Erythroblast (primary cell): Measurements from ENCODE around the gene PLIN5.
"Not testable (repeated sequence)": the region's sequence is repeated elsewhere in the genome, so short reads cannot be mapped to it uniquely, and the experiment has no call there.

Experiments used
- DNase-seq, 2 experiments: peaks; one replicate each; lab custom pipeline; 2025; lab: John Stamatoyannopoulos, UW
- GATA1 ChIP-seq: IDR thresholded peaks from 2 replicates; pipeline ENCODE4 v1.6.1; 2011; ENCODE audit warnings: low read depth, mild to moderate bottlenecking, control low read depth, low read length, moderate library complexity
- POLR2A ChIP-seq: IDR thresholded peaks from 2 replicates; pipeline ENCODE4 v1.6.1; 2011; ENCODE audit warnings: mild to moderate bottlenecking, low read length

PLIN5 gene

DNA sequence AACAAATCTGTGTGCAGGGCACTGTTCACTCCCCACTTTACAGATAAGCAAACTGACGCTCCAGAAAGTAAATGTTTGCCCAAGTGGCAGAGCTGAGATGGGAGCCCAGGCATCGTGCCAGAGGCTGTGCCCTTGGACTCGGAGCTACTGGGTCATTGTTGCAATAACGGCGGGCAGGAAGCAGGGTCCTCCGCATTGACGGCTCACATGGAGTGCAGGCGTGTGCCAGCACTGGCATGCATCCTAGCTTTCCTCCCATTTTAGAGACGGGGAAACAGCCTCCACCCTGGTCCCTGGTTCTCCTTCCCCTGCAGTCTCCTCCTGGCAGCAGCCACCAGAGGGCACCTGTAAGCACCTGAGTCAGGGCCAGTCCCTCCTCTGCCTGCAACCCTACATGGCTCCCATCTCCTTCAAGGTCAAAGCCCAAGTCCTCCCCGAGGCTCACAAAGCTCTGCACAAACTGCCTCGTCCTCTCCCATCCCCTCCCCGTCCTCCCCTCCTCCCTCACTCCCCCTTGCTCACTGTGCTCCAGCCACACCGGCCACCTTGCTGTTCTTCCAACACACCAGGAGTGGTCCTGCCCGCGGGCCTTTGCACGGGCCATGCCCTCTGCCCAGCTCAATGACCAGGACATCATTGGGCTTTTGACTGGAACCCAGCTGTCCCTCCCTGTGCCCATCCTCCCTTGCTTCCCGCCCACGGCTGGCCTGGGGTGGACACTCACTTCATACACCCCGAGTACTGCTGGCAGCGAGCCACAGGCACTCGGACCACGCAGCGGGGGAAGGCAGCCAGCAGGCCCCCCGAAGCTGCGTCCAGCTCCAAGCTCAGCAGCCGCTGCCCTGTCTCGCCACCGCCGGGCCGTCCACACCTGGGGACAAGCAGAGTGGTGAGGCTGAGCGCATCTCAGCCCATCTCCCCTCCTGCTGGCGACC lies 12.5 kb upstream of the PLIN5 start:
- TF ChIP-seq GATA1 (no peak), POLR2A (no peak)
- no peak for DNase-seq

DNA sequence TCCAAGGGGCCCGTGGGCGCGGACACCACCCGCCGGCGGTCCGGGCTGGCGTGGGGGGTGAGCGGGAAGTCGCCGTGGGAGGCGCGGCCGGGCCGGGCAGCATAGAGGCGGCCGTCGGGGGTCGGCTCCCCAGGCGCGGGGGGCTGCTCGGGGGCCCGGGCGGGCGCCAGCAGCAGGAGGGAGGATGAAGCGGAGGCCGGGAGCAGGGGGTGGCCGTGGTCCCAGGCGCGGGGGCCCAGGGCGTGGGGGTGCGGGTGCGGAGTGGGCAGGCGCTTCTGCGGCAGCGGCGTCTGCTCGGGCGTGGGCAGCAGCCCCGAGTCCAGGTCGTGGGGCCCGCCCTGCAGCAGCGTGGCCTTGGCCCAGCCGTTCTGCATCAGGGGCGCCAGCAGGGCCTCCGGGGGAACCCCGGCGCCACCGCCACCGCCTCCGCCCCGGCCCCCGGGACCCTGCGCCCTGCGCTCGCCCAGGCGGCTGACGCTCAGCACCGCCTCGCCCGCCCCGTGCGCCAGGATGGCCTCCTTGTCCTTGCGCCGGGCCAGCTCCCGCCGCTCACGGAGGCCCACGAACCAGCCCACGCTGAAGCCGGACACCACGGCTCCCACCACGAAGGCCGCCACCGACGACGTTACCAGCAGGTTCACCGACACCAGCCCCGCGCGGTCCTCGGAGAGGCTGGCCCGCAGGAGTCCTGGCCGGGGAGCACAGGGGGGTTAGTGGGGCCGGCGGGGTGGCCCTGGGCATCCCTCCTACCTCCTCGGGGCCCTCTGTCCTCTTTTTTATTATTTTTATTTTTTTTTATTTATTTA lies 9.0 kb upstream of the PLIN5 start:
- no peak for DNase-seq
- TF ChIP-seq GATA1 (no peak), POLR2A (no peak)

DNA sequence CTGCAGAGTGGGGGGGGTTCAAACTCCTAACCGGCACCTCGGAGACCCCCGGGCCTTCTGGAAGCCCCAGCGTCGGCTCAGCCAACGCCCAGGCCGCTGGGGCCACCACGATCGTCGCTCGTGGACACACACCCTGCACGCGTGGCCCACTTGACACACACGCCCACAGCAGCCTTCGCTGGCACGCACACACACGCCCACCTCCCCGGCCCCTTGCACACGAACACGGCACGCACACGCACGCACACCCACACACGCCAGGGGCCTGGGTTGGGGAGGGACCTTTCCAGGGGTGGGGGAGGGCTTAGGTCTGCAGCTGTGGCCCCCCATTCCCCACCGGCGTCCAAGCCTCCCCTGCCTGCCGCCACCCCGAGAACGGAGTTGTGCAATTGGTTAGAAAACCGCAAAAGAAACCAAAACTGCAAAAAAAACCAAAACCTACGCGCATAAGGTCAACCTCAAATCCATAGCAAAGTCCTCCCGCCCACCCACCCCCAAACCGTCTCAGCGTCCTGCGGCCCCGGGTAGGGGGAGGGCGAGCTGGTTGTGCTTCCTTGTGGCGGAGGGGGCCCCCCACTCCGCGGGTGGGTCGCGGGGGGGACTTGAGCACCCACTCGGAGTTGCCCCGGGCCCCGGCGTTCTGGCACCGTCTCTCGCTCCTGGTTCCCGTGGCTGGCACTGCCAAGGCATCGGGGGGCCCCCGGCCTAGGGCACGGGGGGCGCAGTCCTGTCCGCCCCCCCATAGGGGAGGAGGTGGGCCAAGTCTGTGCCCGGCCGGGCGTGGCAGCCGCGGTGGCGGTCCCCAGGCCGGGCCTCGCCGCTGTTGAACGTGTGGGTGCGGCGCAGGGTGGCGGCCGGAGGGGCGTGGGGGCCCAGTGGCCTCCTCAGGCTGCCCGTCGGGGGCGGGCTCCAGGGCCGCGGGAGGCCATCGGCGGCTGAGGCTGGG lies 8.1 kb upstream of the PLIN5 start:
- DNase-seq, result no peak
- TF ChIP-seq GATA1 (no peak), POLR2A (no peak)

DNA sequence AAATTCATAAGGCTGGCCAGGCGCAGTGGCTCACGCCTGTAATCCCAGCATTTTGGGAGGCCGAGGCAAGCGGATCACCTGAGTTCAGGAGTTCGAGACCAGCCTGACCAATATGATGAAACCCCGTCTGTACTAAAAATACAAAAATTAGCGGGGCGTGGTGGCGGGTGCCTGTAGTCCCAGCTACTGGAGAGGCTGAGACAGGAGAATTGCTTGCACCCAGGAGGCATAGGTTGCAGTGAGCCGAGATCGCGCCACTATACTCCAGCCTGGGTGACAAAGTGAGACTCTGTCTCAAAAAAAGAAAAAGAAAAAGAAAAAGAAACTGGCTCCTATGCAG lies 6.8 kb upstream of the PLIN5 start:
- not testable (repeated sequence) for DNase-seq

DNA sequence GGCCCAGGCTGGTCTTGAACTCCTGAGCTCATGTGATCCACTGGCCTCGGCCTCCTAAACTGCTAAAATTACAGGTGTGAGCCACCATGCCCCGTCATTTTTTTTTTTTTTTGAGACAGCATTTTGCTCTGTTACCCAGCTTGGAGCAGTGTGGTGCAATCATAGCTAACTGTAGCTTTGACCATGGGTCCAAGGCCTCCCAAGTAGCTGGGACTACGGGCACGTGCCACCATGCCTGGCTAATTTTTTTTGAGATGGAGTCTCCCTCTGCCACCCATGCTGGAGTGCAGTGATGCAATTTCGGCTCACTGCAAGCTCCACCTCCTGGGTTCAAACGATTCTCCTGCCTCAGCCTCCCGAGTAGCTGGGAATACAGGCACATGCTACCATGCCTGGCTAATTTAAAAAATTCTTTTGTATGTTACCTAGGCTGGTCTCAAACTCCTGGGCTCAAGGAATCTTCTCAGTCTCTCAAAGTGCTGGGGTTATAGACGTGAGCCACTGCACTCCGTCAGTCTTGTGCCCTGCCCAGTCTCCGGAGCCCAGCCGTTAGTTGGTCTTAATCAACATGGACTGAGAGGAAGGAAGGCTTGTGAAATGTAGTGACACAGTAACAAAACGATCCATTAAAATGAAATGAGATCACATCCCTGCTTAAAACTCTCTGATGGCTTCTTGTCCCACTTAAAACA lies 6.2 kb upstream of the PLIN5 start:
- no peak for DNase-seq
- TF ChIP-seq GATA1, result no peak
- TF ChIP-seq POLR2A, result no peak

DNA sequence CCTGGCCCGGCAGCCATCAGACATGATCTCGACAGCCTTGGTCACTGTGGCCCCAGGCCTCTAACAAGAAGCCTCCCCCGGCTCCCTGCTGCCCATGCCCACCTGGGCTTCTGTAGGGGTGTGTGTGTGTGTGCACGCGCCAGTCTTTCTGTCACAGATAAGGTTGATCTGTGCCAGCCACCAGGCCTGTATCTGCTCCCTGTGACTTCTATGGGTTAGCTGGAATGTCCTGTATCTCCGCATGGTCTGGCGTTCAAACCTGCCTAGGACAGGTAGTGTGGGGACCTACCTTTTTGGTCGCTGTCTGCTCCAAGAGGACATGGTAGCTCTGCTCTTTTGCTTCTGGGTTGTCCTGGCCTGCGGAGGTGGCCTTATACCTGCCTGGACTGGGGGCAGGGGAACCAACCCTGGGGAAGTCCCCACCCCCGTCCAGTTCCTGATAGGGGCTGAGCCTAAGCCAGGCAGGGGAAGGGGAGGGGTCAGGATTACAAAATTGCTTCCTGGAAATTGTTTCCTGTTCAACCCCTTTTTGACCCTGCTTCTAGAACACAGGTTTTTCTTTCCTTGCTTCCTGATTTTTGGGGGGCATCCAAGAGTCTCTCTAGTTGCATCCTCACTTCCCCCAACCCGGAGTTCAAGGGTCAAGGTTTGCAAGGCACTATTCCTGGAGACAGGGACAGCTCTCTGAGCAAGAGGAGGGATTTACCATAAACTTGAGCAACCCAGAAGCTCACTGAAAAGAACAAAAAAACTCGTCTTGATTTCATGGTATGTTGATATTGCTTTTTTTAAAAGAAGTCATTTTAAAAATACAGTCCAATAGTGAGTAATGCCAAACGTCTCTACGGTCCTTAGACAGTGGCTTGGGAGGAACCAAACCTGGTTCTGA lies 4.9 kb upstream of the PLIN5 start, which contains the start of gene LRG1:
LRG1 (minus strand) TSS at position 344 of the 889 bp plus-strand sequence; CDS start at position 321, 23 bp downstream.
- DNase-seq, result no peak
- TF ChIP-seq POLR2A (peak; percentile 33), GATA1 (no peak)

DNA sequence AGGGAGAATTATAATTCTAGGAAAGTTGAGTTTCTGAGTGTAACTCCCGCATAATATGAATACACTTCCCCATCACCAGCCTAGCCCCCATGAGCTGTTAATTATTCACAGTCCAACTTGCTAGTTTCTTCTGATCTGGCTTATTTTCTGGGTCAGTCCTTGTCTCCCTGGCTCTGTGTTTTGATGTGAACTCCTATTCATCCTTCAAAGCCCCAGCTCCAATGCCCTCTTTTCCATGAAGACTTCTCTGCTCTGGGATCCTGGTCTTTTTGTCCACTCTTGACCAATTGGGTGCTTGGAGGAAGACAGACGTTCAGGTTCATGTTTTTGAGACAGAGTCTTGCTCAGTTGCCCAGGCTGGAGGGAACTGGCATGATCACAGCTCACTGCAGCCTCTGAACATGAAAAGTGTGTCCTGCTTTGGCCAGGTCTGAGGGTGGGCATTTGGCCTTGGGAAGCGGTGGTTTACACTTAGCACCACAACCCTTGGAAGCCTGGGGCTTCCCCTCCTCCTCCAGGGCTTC lies 4.2 kb upstream of the PLIN5 start:
- DNase-seq, result no peak
- TF ChIP-seq GATA1 (no peak), POLR2A (no peak)

DNA sequence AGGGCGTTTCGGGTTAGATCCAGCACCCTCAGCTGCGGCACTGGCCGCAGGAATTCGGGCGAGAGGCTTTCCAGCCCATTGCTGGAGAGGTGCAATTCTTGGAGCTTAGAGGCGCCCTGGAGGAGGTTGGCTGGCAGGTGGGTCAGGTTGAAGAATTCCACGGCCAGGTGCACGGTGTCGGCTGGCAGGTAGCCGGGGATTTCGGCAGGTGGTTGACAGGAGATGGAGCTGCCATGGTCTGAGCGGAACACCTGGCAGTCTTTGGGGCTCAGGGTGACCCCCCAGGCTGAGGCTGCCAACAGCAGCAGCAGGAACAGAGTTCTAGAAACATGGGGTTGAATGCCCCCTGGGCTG lies 3.6 kb upstream of the PLIN5 start:
- TF ChIP-seq POLR2A, result no peak
- no peak for TF ChIP-seq GATA1
- no peak for DNase-seq

DNA sequence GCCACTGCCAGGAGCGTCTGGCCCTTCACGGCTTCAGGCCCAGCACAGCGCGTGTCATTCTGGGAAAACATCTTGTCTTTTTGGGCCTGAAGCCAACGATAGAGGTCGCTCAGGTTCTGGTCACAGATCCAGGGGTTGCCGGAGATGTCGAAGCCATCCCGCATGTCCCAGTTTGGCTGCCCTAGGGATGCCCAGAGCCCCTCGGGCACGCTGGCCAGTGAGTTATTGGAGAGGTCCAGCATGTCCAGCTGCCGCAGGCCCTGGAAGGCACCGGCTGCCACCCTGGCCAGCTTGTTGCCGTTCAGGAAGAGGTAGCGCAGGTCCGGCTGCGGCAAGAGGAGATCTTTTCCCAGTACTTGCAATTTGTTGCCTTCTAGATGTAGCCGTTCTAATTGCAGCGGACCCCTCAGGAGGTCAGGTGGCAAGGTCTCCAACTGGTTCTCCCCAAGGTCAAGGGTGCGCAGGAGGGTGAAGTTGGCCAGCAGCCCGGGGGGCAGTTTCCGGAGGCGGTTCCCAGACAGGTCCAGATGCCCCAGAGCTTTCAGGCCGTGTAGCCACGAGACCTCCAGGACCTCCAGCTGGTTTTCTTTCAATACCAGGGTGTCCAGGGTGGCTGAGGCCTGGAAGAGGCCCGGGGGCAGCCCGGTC lies 3.1 kb upstream of the PLIN5 start:
- no peak for DNase-seq
- TF ChIP-seq GATA1 (no peak), POLR2A (no peak)

DNA sequence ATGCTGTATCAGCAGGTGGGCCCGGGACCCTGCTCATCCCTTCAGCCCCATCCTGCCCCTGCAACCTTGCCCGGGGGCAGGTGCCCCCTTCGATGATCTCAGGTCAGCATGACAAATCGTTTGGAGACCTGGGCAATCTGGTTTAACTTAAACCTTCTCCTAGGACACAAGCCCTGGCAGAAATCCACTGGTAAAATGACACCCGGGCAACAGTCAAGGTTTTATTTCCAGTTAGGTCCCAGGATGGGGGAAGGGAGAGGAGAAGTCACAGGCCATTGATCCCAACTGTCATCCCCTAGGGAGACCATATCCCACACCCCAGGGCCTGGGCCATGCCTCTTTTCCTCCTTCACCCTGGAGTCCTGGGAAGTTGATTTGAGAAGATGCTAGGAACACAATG lies 1.8 kb upstream of the PLIN5 start:
- DNase-seq, result no peak
- TF ChIP-seq GATA1 (no peak), POLR2A (no peak)

DNA sequence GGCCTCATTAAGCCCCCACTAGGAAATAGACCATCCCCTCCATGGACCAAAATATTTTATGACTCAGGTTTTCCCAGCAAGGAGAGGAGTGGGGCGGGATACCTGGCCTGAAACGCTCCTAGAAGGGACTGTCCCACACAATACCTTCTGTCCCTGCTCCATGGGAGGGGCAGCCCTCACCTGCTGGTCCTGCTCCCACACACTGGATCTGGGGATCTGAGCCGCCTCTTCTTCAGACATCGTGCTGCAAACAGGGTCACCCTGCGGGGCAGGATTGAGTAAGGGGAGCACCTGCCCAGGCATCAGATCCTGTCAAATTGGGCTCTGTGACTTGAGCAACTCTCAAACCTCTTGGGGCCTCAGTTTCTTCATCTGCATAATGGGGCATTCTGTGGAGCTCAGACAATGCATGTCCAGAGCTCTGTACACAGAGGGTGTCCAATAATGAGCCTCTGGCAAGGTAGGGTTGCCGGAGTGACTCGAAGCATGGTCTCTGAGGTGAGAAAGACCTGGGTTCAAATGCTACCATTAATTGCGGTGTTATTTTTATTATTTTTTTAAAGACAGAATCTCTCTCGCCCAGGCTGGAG lies 1.1 kb downstream of the PLIN5 start:
- TF ChIP-seq GATA1 (no peak), POLR2A (no peak)
- no peak for DNase-seq

DNA sequence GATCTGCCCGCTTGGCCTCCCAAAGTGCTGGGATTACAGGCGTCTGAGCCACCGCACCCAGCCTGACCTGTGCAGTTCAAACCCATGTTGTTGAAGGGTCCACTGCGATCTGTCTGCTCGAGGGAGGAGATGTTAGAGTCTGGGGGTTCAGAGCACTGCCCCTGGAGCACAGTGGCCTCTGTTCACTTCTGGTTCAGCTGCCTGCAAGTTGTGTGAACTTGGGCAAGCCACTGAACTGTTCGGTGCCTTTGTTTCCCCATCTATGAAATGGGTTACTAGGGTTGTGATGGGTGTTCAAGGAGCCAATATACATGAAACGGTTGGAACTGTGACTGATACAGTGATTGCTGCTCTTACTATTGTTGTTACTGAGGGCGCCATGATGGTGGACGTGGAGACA lies 1.7 kb downstream of the PLIN5 start:
- TF ChIP-seq POLR2A (no peak), GATA1 (no peak)
- DNase-seq, result no peak
